Suprapubic skin (tissue), 4 donors: ENCODE data around the gene NPC2. TPM values are rescaled to one million over a fixed set of nuclear protein-coding genes. Genes with fewer than 3 reads are reported as not detected.

Experiments used
- DNase-seq, 2 donors: peaks; one replicate each; pipeline ENCODE4 v3.0.0-alpha.2; 2019; ENCODE audit warnings: low spot score in 2 of 2
- H3K27ac ChIP-seq: fragments of 200-600 bp; sonication (generic); one replicate; pipeline ENCODE4 v1.5.1; 2019
- H3K27me3 ChIP-seq: fragments of 200-600 bp; sonication (generic); one replicate; pipeline ENCODE4 v1.5.1; 2019
- H3K36me3 ChIP-seq: fragments of 200-600 bp; sonication (generic); one replicate; pipeline ENCODE4 v1.5.1; 2019
- H3K4me1 ChIP-seq: fragments of 200-600 bp; sonication (generic); one replicate; pipeline ENCODE4 v1.5.1; 2019
- H3K4me3 ChIP-seq: fragments of 200-600 bp; sonication (generic); one replicate; pipeline ENCODE4 v1.5.1; 2019; ENCODE audit warnings: mild to moderate bottlenecking
- H3K9me3 ChIP-seq: fragments of 200-600 bp; sonication (generic); one replicate; pipeline ENCODE4 v1.5.1; 2019
- CTCF ChIP-seq, 2 donors: fragments of 200-600 bp in 1 of 2; fragments of 450-650 bp in 1 of 2; sonication (generic) in 1 of 2; IDR thresholded peaks; one replicate each; pipeline ENCODE4 v1.5.1; 2016 to 2019; ENCODE audit warnings: antibody characterized with exemption in 2 of 2, mild to moderate bottlenecking in 1 of 2, moderate library complexity in 1 of 2
- EP300 ChIP-seq: sonication (generic); formaldehyde crosslinking; IDR thresholded peaks from one replicate; pipeline ENCODE4 v1.6.1; 2017; ENCODE audit warnings: antibody characterized with exemption
- POLR2A ChIP-seq, 2 donors: fragments of 450-650 bp; IDR thresholded peaks; one replicate each; pipeline ENCODE4 v1.6.1; 2017; ENCODE audit warnings: antibody characterized with exemption in 2 of 2, mild to moderate bottlenecking in 2 of 2, moderate library complexity in 2 of 2
- POLR2AphosphoS5 ChIP-seq, 3 donors: sonication (generic); formaldehyde crosslinking; IDR thresholded peaks; one replicate each; pipeline ENCODE4 v1.6.1; 2017; ENCODE audit warnings: antibody characterized with exemption in 3 of 3
- WGBS: methylation state at CpG from one replicate; pipeline ENCODE4 v1.1.5; 2018; 5-methylcytosine and 5-hydroxymethylcytosine counted together
- total RNA-seq, 4 donors: library from RNA; depleted of rRNA; stranded (reverse); fragments of >200 nt; gene quantifications; one replicate each; pipeline ENCODE4 v1.1.0, GENCODE V29; 2016

The NPC2 gene
- total RNA-seq, 4 donors from 2014 or later, result 274 to 450 (median 338) TPM

DNA sequence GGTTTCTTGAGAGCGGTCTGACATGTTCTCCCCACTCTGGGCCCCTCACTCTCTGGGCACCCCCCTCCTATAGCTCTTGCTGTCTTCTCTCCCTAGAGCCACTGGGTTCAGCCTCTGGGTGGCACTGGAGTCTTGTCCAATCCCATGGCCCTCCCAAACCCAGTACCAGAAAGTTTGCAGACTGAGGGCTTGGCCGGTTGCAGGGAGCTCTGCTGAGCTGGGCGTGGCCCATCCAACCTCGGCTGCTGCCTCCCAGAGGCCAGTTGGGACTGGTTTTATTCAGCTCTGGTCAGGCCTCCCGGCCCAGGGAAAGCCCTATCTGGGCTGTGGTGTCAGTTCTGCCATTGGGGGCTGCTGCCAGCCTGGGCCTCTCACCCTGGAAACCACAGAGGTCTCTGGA lies 38.4 kb upstream of the NPC2 start:
- TF ChIP-seq CTCF (IDR thresholded peaks at IDR 0.05), result no peak
- TF ChIP-seq POLR2A (IDR thresholded peaks at IDR 0.05), result no peak
- no peak for TF ChIP-seq EP300
- no peaks in the 10 kb centered on the region for H3K27me3 ChIP-seq
- peaks cover 3% of the 10 kb centered on the region for H3K4me1 ChIP-seq
- no peaks in the 10 kb centered on the region for H3K36me3 ChIP-seq
- H3K4me3 ChIP-seq, result no peak overlapping the region
- no peak overlapping the region for H3K27ac ChIP-seq
- WGBS, result 56% methylated on average over 4 of the region's 5 CpGs
- no peaks in the 10 kb centered on the region for H3K9me3 ChIP-seq
- no peak for DNase-seq

GRCh38 chr14:74531006-74531405 lies 37.9 kb upstream of the NPC2 start:
- no peaks in the 10 kb centered on the region for H3K27me3 ChIP-seq
- H3K4me1 ChIP-seq, result peaks cover 3% of the 10 kb centered on the region
- TF ChIP-seq CTCF (IDR thresholded peaks at IDR 0.05) (no peak), POLR2A (IDR thresholded peaks at IDR 0.05) (no peak), EP300 (no peak), POLR2AphosphoS5 (IDR thresholded peaks at IDR 0.05) (no peak)
- no peak for DNase-seq
- no peak overlapping the region for H3K4me3 ChIP-seq
- no peaks in the 10 kb centered on the region for H3K9me3 ChIP-seq
- H3K27ac ChIP-seq, result no peak overlapping the region
- WGBS, result 80% methylated on average over 3 of the region's 3 CpGs
- H3K36me3 ChIP-seq, result no peaks in the 10 kb centered on the region

DNA sequence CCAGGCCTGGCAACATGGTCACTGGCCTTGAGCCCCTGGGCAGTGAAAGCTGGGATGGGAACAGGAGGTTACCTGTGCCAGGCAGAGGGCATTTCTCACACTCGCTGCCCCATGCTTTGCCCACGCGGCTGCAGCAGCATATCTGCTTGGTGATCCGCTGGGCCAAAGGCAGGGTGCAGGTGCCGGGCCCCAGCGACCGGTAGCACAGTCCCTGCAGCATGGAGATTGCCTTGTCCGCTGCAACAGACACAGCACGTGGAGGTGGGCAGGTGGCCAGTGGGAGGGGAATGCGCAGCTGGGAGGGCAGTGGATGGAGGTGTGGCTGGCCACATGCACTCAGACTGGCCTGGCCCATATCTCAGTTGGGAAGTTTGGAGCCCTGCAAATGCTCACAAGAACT lies 35.8 kb upstream of the NPC2 start:
- H3K4me1 ChIP-seq, result peaks cover 3% of the 10 kb centered on the region
- H3K36me3 ChIP-seq, result no peaks in the 10 kb centered on the region
- H3K4me3 ChIP-seq, result no peak overlapping the region
- no peaks in the 10 kb centered on the region for H3K27me3 ChIP-seq
- DNase-seq, result no peak
- TF ChIP-seq CTCF (IDR thresholded peaks at IDR 0.05) (no peak), POLR2A (IDR thresholded peaks at IDR 0.05) (no peak), EP300 (no peak), POLR2AphosphoS5 (IDR thresholded peaks at IDR 0.05) (no peak)
- whole genome bisulfite sequencing, result 100% methylated on average over 5 of the region's 10 CpGs
- no peaks in the 10 kb centered on the region for H3K9me3 ChIP-seq
- H3K27ac ChIP-seq, result no peak overlapping the region

- DNase-seq, result no peak
- WGBS, result 89% methylated on average over 13 of the region's 14 CpGs
- Histone ChIP-seq H3K36me3 (no peaks in the 10 kb centered on the region), H3K27ac (no peak overlapping the region), H3K27me3 (no peaks in the 10 kb centered on the region), H3K4me1 (peaks cover 3% of the 10 kb centered on the region), H3K4me3 (no peak overlapping the region), H3K9me3 (no peaks in the 10 kb centered on the region)
- TF ChIP-seq POLR2AphosphoS5 (IDR thresholded peaks at IDR 0.05), result no peak
- TF ChIP-seq CTCF (IDR thresholded peaks at IDR 0.05), result no peak
- TF ChIP-seq EP300, result no peak
- TF ChIP-seq POLR2A (IDR thresholded peaks at IDR 0.05), result no peak
These were observed 35.3 kb upstream of the NPC2 start for GRCh38 chr14:74528406-74528805.

- peaks cover 3% of the 10 kb centered on the region for H3K4me1 ChIP-seq
- 84% methylated on average over 6 of the region's 10 CpGs for WGBS
- no peak for DNase-seq
- TF ChIP-seq EP300, result no peak
- TF ChIP-seq POLR2A (IDR thresholded peaks at IDR 0.05), result no peak
- no peak for TF ChIP-seq POLR2AphosphoS5 (IDR thresholded peaks at IDR 0.05)
- no peak for TF ChIP-seq CTCF (IDR thresholded peaks at IDR 0.05)
- peaks cover under 1% of the 10 kb centered on the region for H3K36me3 ChIP-seq
- H3K4me3 ChIP-seq, result no peak overlapping the region
- H3K27me3 ChIP-seq, result no peaks in the 10 kb centered on the region
- no peaks in the 10 kb centered on the region for H3K9me3 ChIP-seq
- no peak overlapping the region for H3K27ac ChIP-seq
These were observed 34.7 kb upstream of the NPC2 start for GRCh38 chr14:74527736-74528280.
